Measurements from ENCODE around the gene POLDIP3. TPM values are rescaled to one million over a fixed set of nuclear protein-coding genes. Genes with fewer than 3 reads are reported as not detected.
"Not testable (repeated sequence)": the region's sequence is repeated elsewhere in the genome, so short reads cannot be mapped to it uniquely, and the experiment has no call there.

The POLDIP3 gene
- total RNA-seq, 2 experiments from 2014 or later, result 77.2 to 80.6 TPM

DNA sequence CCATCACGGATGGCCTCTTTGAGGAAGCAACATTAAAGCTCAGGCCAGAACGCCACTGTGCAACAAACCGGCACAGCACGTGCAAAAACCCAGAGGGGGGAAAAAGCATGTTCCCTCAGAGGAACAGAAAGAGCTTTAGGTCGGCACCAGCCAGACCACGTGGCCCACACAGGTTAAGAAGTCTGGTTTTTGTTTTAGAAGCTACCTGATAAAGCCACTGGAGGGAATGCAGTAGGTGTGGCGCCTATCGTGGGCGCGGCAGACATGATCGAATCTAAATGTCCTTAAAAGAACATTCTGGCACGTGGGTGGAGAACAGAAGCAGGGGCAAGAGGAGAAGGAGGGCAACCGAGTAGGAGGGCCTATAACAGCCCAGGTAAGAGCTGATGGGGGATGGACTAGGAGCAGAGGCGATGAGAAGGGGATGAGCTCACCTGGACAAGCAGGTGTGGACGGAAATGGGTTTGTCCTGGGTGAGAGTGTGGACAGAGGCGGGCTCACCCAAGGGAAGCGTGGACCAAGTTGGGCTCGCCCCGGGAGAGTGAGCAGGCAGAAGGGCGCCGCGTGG is 33.4 kb downstream of the POLDIP3 start:
- ChIA-PET CTCF (interaction anchor here (2.6 kb wide), 1 partner anchor 20 kb away, joined by 8 read pairs; no protein-coding TSS in a partner anchor), POLR2A (interaction anchor here (1.3 to 3.4 kb wide), 3 partner anchors 12 to 33 kb away, joined by 4 to 30 read pairs (median 9); partner anchors contain the start of gene POLDIP3)
- Mint-ChIP-seq H3K36me3 (ENCODE audit: low read depth) (peaks cover 39% of the 10 kb centered on the region), H3K4me1 (ENCODE audit: low read depth) (peaks cover 14% of the 10 kb centered on the region), H3K27ac (peak overlapping the region; percentile 95), H3K4me3 (peak overlapping the region; percentile 95)
- peak; percentile 52 for ATAC-seq
- H3K9me3 Mint-ChIP-seq (ENCODE audit: insufficient read depth); DNase-seq; H3K27me3 Mint-ChIP-seq (ENCODE audit: low read depth): not testable (repeated sequence)

DNA sequence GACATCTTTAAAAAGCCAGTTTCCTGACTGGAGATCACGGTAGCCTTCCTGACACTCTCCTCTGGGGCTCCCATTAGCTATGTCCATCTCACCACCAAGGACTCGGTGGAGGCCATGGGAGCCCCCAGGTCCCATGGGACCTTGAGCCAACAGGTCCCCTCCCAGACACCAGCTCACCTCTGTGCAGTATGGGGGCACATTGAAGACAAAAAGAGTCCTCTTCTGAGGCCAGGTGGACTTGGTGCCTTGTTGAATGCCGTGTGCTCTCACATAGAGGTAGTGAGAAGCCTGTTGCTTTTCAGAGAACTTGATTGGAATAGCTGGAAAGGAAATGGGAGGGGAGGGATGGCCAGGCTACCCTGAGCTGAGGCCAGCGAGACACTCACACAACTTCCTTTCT is 34.6 kb downstream of the POLDIP3 start:
- DNase-seq; H3K4me3 Mint-ChIP-seq; CTCF ChIA-PET; H3K9me3 Mint-ChIP-seq (ENCODE audit: insufficient read depth); ATAC-seq; H3K27me3 Mint-ChIP-seq (ENCODE audit: low read depth): not testable (repeated sequence)
- H3K4me1 Mint-ChIP-seq (ENCODE audit: low read depth), result peaks cover 14% of the 10 kb centered on the region
- peak overlapping the region; percentile 30 for H3K27ac Mint-ChIP-seq
- POLR2A ChIA-PET, result interaction anchor here (0.5 to 3.4 kb wide), 2 partner anchors 35 to 798 kb away, joined by 3 to 30 read pairs; partner anchors contain the start of gene POLDIP3
- peaks cover 32% of the 10 kb centered on the region for H3K36me3 Mint-ChIP-seq (ENCODE audit: low read depth)

DNA sequence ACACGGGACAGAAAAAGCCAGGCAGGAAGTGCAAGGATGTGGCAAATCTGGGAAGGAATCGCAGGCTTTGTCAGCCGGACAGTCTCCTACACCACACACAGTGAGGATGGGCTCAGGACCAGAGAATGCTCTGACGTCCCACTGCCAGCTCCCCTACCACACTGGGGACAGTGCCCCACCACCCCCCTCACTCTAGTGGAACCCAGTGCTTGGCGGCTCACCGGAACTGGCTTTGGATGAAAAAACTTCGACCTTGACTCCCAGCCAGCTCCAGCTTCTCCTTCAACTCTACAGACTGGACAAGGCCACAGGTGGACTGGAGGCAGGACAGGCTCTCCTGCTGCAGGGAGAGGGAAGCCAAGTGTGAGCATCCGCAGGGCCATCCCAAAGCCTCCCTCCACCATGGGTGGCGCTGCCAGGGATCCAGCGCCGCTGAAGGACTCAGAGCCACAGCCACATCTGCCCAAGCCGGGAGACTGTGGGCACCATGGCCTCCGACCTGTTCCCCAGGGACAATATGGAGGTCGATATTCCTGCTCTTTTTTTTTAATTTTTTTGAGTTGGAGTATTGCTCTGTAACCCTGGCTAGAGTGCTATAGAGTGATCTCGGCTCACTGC is 37.0 kb downstream of the POLDIP3 start:
- Mint-ChIP-seq H3K27me3 (ENCODE audit: low read depth) (no peaks in the 10 kb centered on the region), H3K9me3 (ENCODE audit: insufficient read depth) (no peaks in the 10 kb centered on the region), H3K36me3 (ENCODE audit: low read depth) (peaks cover 24% of the 10 kb centered on the region), H3K27ac (no peak overlapping the region), H3K4me1 (ENCODE audit: low read depth) (peaks cover 12% of the 10 kb centered on the region), H3K4me3 (no peak overlapping the region)
- POLR2A ChIA-PET, result interaction anchor here (0.7 kb wide), 1 partner anchor 9 kb away, joined by 4 read pairs; no protein-coding TSS in a partner anchor
- ATAC-seq (no peak), DNase-seq (no peak)
- CTCF ChIA-PET, result no interaction called here

- H3K36me3 Mint-ChIP-seq (ENCODE audit: low read depth), result peaks cover 24% of the 10 kb centered on the region
- POLR2A ChIA-PET, result interaction anchor here (0.7 kb wide), 1 partner anchor 9 kb away, joined by 4 read pairs; no protein-coding TSS in a partner anchor
- DNase-seq; H3K4me3 Mint-ChIP-seq; H3K27me3 Mint-ChIP-seq (ENCODE audit: low read depth); H3K4me1 Mint-ChIP-seq (ENCODE audit: low read depth); H3K9me3 Mint-ChIP-seq (ENCODE audit: insufficient read depth); H3K27ac Mint-ChIP-seq; CTCF ChIA-PET; ATAC-seq: not testable (repeated sequence)
Observed at GRCh38 chr22:42577141-42577540, 37.5 kb downstream of the POLDIP3 start.

DNA sequence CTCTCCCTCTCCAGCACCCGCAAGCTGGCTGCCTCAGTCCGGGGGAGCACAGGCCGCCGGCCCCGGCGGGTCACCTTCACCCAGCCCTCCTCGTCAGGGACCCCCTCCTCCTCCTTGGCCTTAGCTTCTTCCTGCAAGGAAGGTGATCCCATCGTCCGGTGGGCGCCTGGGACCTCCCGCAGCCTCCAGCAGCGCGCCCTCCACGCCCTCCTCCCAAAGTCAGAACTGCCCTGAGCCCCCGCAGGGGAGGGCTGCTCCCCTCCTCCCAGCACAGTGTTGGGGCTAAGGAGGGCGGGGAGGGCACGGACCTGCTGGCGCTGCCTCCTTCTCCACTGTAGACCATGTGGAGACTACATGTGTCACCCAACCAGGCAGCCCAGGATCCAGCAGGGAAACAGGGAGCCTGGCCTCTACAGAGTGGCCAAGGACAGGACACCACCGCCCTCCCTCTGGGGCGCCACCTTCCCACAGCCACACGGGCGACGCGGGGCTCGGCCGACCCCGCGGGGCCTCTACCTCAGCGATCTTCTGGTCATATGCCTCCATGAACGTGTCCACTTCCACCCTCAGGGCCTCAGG is 38.6 kb downstream of the POLDIP3 start:
- H3K4me1 Mint-ChIP-seq (ENCODE audit: low read depth); CTCF ChIA-PET; H3K4me3 Mint-ChIP-seq; ATAC-seq; H3K27me3 Mint-ChIP-seq (ENCODE audit: low read depth); H3K9me3 Mint-ChIP-seq (ENCODE audit: insufficient read depth); DNase-seq; H3K27ac Mint-ChIP-seq; POLR2A ChIA-PET: not testable (repeated sequence)
- H3K36me3 Mint-ChIP-seq (ENCODE audit: low read depth), result peaks cover 26% of the 10 kb centered on the region

DNA sequence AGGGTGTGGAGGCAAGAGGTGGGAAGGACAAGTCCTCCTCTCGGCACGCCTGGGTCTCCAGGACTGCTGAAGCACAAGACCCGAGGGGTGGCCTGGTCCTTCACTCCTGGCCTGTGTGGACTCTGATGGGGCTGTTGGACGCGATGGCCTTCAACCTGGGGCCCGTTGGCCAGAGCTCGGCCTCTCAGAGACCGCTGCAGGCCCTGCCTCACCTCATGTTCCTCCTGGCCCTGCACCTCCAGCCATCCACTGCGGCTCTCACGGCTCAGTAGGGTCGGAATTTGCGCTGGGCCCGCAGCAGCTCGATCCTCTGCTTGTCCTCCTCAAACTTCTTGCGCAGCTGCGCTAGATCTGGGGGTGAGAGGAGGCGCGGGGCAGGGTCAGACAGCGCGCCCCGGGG is 40.2 kb downstream of the POLDIP3 start:
- H3K4me3 Mint-ChIP-seq; POLR2A ChIA-PET; ATAC-seq; H3K4me1 Mint-ChIP-seq (ENCODE audit: low read depth); DNase-seq; H3K9me3 Mint-ChIP-seq (ENCODE audit: insufficient read depth); CTCF ChIA-PET; H3K27me3 Mint-ChIP-seq (ENCODE audit: low read depth); H3K27ac Mint-ChIP-seq: not testable (repeated sequence)
- peaks cover 30% of the 10 kb centered on the region for H3K36me3 Mint-ChIP-seq (ENCODE audit: low read depth)

DNA sequence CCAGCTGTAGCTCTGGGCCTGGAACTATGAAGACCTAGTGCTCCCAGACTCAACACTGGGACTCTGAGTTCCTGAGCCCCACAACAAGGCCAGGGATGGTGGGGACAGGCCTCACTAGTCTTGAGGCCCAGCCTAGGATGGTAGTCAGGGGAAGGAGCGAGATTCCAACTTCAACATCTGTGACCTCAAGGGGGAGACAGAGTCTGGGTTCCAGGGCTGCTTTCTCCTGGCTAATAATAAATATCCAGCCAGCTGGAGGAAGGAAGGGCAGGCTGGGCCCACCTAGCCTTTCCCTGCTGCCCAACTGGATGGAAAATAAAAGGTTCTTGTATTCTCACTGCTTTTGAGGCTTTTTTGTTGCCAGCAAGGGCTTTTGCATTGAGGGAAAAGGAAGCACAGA is 40.6 kb downstream of the POLDIP3 start:
- POLR2A ChIA-PET; DNase-seq; ATAC-seq; H3K27me3 Mint-ChIP-seq (ENCODE audit: low read depth); CTCF ChIA-PET; H3K9me3 Mint-ChIP-seq (ENCODE audit: insufficient read depth); H3K4me1 Mint-ChIP-seq (ENCODE audit: low read depth); H3K27ac Mint-ChIP-seq; H3K4me3 Mint-ChIP-seq: not testable (repeated sequence)
- H3K36me3 Mint-ChIP-seq (ENCODE audit: low read depth), result peaks cover 30% of the 10 kb centered on the region

GRCh38 chr22:42571068-42571467 is 43.6 kb downstream of the POLDIP3 start:
- H3K4me1 Mint-ChIP-seq (ENCODE audit: low read depth); H3K4me3 Mint-ChIP-seq; ATAC-seq; H3K9me3 Mint-ChIP-seq (ENCODE audit: insufficient read depth); H3K27me3 Mint-ChIP-seq (ENCODE audit: low read depth); DNase-seq; CTCF ChIA-PET; H3K27ac Mint-ChIP-seq; POLR2A ChIA-PET: not testable (repeated sequence)
- peaks cover 28% of the 10 kb centered on the region for H3K36me3 Mint-ChIP-seq (ENCODE audit: low read depth)

GRCh38 chr22:42570580-42570979 is 44.1 kb downstream of the POLDIP3 start:
- H3K36me3 Mint-ChIP-seq (ENCODE audit: low read depth), result peaks cover 28% of the 10 kb centered on the region
- DNase-seq; H3K4me1 Mint-ChIP-seq (ENCODE audit: low read depth); H3K27ac Mint-ChIP-seq; ATAC-seq; H3K27me3 Mint-ChIP-seq (ENCODE audit: low read depth); H3K4me3 Mint-ChIP-seq; H3K9me3 Mint-ChIP-seq (ENCODE audit: insufficient read depth): not testable (repeated sequence)
- ChIA-PET CTCF (interaction anchor here (2.0 kb wide), 1 partner anchor 10 kb away, joined by 11 read pairs; no protein-coding TSS in a partner anchor), POLR2A (interaction anchor here (2.5 kb wide), 1 partner anchor 11 kb away, joined by 9 read pairs; no protein-coding TSS in a partner anchor)

DNA sequence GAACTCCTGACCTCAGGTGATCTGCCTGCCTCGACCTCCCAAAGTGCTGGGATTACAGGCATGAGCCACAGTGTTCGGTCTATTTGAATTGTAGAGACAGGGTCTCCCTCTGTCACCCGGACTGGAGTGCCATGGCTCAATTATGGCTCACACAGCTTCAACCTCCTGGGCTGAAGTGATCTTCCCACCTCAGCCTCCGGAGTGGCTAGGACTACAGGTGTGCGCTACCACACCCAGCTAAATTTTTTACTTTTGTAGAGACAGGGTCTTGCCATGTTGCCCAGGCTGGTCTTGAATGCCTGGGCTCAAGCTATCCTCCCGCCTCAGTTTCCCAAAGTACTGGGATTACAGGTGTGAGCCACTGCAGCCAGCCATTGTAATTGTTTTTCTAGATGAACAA is 46.7 kb downstream of the POLDIP3 start:
- H3K27me3 Mint-ChIP-seq (ENCODE audit: low read depth); H3K9me3 Mint-ChIP-seq (ENCODE audit: insufficient read depth); DNase-seq; H3K4me3 Mint-ChIP-seq; H3K27ac Mint-ChIP-seq; ATAC-seq; H3K4me1 Mint-ChIP-seq (ENCODE audit: low read depth); CTCF ChIA-PET: not testable (repeated sequence)
- peaks cover 27% of the 10 kb centered on the region for H3K36me3 Mint-ChIP-seq (ENCODE audit: low read depth)
- POLR2A ChIA-PET, result interaction anchor here (1.0 to 1.2 kb wide), 2 partner anchors 9 to 17 kb away, joined by 3 to 4 read pairs; no protein-coding TSS in a partner anchor

- CTCF ChIA-PET, result no interaction called here
- DNase-seq, result no peak
- H3K4me1 Mint-ChIP-seq (ENCODE audit: low read depth), result peaks cover 11% of the 10 kb centered on the region
- POLR2A ChIA-PET, result no interaction called here
- no peaks in the 10 kb centered on the region for H3K27me3 Mint-ChIP-seq (ENCODE audit: low read depth)
- H3K4me3 Mint-ChIP-seq, result no peak overlapping the region
- no peak overlapping the region for H3K27ac Mint-ChIP-seq
- H3K36me3 Mint-ChIP-seq (ENCODE audit: low read depth), result peaks cover 18% of the 10 kb centered on the region
- no peak for ATAC-seq
- no peaks in the 10 kb centered on the region for H3K9me3 Mint-ChIP-seq (ENCODE audit: insufficient read depth)
Observed at GRCh38 chr22:42565956-42566355, 48.7 kb downstream of the POLDIP3 start.

- Mint-ChIP-seq H3K27ac (no peak overlapping the region), H3K36me3 (ENCODE audit: low read depth) (peaks cover 11% of the 10 kb centered on the region), H3K4me1 (ENCODE audit: low read depth) (peaks cover 11% of the 10 kb centered on the region), H3K9me3 (ENCODE audit: insufficient read depth) (no peaks in the 10 kb centered on the region), H3K27me3 (ENCODE audit: low read depth) (no peaks in the 10 kb centered on the region), H3K4me3 (no peak overlapping the region)
- CTCF ChIA-PET, result no interaction called here
- no peak for DNase-seq
- POLR2A ChIA-PET, result no interaction called here
- no peak for ATAC-seq
Observed at GRCh38 chr22:42564699-42565098, 50.0 kb downstream of the POLDIP3 start.

All from activated CD8-positive, alpha-beta T cell treated with anti-CD3 and anti-CD28 coated beads, Interleukin-2, amount 10 ng/mL, durations not matched to agents 7 days and 5 days (primary cell).